NCI-H1436 treated with DMSO at 0.1 percent for 48 hours (cell line): ENCODE measurements around the gene PAK5.

Experiments
- DNase-seq: peaks from one replicate; lab custom pipeline; 2025; lab: John Stamatoyannopoulos, UW

PAK5 gene

GRCh38 chr20:9517297-9518162 lies 321.3 kb downstream of the PAK5 start:
- no peak for DNase-seq

GRCh38 chr20:9516234-9516871 lies 322.5 kb downstream of the PAK5 start:
- no peak for DNase-seq

GRCh38 chr20:9515741-9516233 lies 323.1 kb downstream of the PAK5 start:
- no peak for DNase-seq

- no peak for DNase-seq
Measured at GRCh38 chr20:9515214-9515585, 323.7 kb downstream of the PAK5 start.

GRCh38 chr20:9514461-9515213 lies 324.2 kb downstream of the PAK5 start, which contains the start of gene LAMP5:
LAMP5 (plus strand) TSS chr20:9514590; CDS start chr20:9514853, 263 bp downstream.
- DNase-seq, result no peak

GRCh38 chr20:9514072-9514460 lies 324.8 kb downstream of the PAK5 start:
- DNase-seq, result no peak

- DNase-seq, result no peak
Measured at GRCh38 chr20:9510911-9511310, 328.0 kb downstream of the PAK5 start.

- no peak for DNase-seq
Measured at GRCh38 chr20:9509246-9509645, 329.6 kb downstream of the PAK5 start.

GRCh38 chr20:9508696-9509178 lies 330.1 kb downstream of the PAK5 start:
- no peak for DNase-seq

GRCh38 chr20:9508240-9508661 lies 330.6 kb downstream of the PAK5 start:
- DNase-seq, result no peak

- DNase-seq, result no peak
Measured at GRCh38 chr20:9507544-9508239, 331.2 kb downstream of the PAK5 start.

GRCh38 chr20:9506964-9507369 lies 331.9 kb downstream of the PAK5 start:
- no peak for DNase-seq

- no peak for DNase-seq
Measured at GRCh38 chr20:9506280-9506821, 332.5 kb downstream of the PAK5 start.

GRCh38 chr20:9503526-9504245 lies 335.2 kb downstream of the PAK5 start:
- DNase-seq, result no peak

GRCh38 chr20:9501473-9501872 lies 337.4 kb downstream of the PAK5 start:
- DNase-seq, result no peak

GRCh38 chr20:9500121-9500520 lies 338.8 kb downstream of the PAK5 start:
- DNase-seq, result no peak

- DNase-seq, result no peak
Measured at GRCh38 chr20:9499126-9499899, 339.6 kb downstream of the PAK5 start.

GRCh38 chr20:9498322-9498721 lies 340.6 kb downstream of the PAK5 start:
- no peak for DNase-seq

GRCh38 chr20:9496155-9496554 lies 342.7 kb downstream of the PAK5 start:
- DNase-seq, result no peak

GRCh38 chr20:9495701-9496100 lies 343.2 kb downstream of the PAK5 start:
- no peak for DNase-seq
